Nephron progenitor cell (in vitro differentiated cells): ENCODE measurements around the gene DACT2.

ENCODE experiments used
- DNase-seq: peaks from one replicate; pipeline ENCODE4 v3.0.0; 2021
- H3K27ac Mint-ChIP-seq: 2 replicates; pipeline ENCODE4 v1.8.0; 2021; ENCODE audit warnings: mild to moderate bottlenecking, moderate library complexity, mixed read lengths
- H3K27me3 Mint-ChIP-seq: 2 replicates; pipeline ENCODE4 v1.8.0; 2021; ENCODE audit warnings: mild to moderate bottlenecking, low read depth, mixed read lengths; ENCODE audit not compliant: poor library complexity
- H3K36me3 Mint-ChIP-seq: 2 replicates; pipeline ENCODE4 v1.8.0; 2021; ENCODE audit warnings: low read depth, mixed read lengths
- H3K4me1 Mint-ChIP-seq: 2 replicates; pipeline ENCODE4 v1.8.0; 2021; ENCODE audit warnings: mixed read lengths
- H3K4me3 Mint-ChIP-seq: 2 replicates; pipeline ENCODE4 v1.8.0; 2021; ENCODE audit warnings: mild to moderate bottlenecking, moderate library complexity, mixed read lengths
- H3K9me3 Mint-ChIP-seq: 2 replicates; pipeline ENCODE4 v1.8.0; 2021; ENCODE audit warnings: mild to moderate bottlenecking, moderate library complexity, mixed read lengths
- CTCF ChIP-seq: fragments of 200-600 bp; sonication (generic); IDR thresholded peaks from 2 replicates; pipeline ENCODE4 v1.5.0; 2021; ENCODE audit warnings: antibody characterized with exemption

The DACT2 gene

GRCh38 chr6:168307015-168307694, 12.4 kb downstream of the DACT2 start:
- Mint-ChIP-seq H3K4me1 (peaks cover 84% of the 10 kb centered on the region), H3K9me3 (no peaks in the 10 kb centered on the region), H3K4me3 (no peak overlapping the region), H3K27me3 (peaks cover 7% of the 10 kb centered on the region), H3K27ac (no peak overlapping the region), H3K36me3 (peaks cover 6% of the 10 kb centered on the region)
- DNase-seq, result no peak
- TF ChIP-seq CTCF, result no peak

- no peak for DNase-seq
- H3K36me3 Mint-ChIP-seq, result peaks cover 6% of the 10 kb centered on the region
- H3K27me3 Mint-ChIP-seq, result peaks cover 12% of the 10 kb centered on the region
- no peaks in the 10 kb centered on the region for H3K9me3 Mint-ChIP-seq
- H3K4me1 Mint-ChIP-seq, result peaks cover 84% of the 10 kb centered on the region
- H3K27ac Mint-ChIP-seq, result peak overlapping the region; percentile 63
- no peak overlapping the region for H3K4me3 Mint-ChIP-seq
- TF ChIP-seq CTCF, result no peak
These were observed 13.7 kb downstream of the DACT2 start for GRCh38 chr6:168305863-168306262.

GRCh38 chr6:168305096-168305749, 14.4 kb downstream of the DACT2 start:
- H3K4me3 Mint-ChIP-seq, result no peak overlapping the region
- H3K4me1 Mint-ChIP-seq, result peaks cover 79% of the 10 kb centered on the region
- H3K36me3 Mint-ChIP-seq, result peaks cover 6% of the 10 kb centered on the region
- no peaks in the 10 kb centered on the region for H3K9me3 Mint-ChIP-seq
- no peak overlapping the region for H3K27ac Mint-ChIP-seq
- no peak for DNase-seq
- no peak for TF ChIP-seq CTCF
- H3K27me3 Mint-ChIP-seq, result peaks cover 17% of the 10 kb centered on the region

- Mint-ChIP-seq H3K27me3 (peaks cover 19% of the 10 kb centered on the region), H3K4me1 (peaks cover 79% of the 10 kb centered on the region)
- TF ChIP-seq CTCF, result no peak
These were observed 14.9 kb downstream of the DACT2 start for GRCh38 chr6:168304752-168305015.

GRCh38 chr6:168303982-168304751, 15.4 kb downstream of the DACT2 start:
- Mint-ChIP-seq H3K4me3 (peak overlapping the region; percentile 9), H3K27ac (no peak overlapping the region), H3K9me3 (no peaks in the 10 kb centered on the region), H3K27me3 (peaks cover 24% of the 10 kb centered on the region), H3K4me1 (peaks cover 83% of the 10 kb centered on the region), H3K36me3 (peaks cover 6% of the 10 kb centered on the region)
- TF ChIP-seq CTCF, result no peak
- DNase-seq, result no peak

More at GRCh38 chr6:168304752-168305015, 14.9 kb downstream of the DACT2 start:
- Mint-ChIP-seq H3K36me3 (peaks cover 6% of the 10 kb centered on the region), H3K4me3 (no peak overlapping the region), H3K27ac (no peak overlapping the region), H3K9me3 (no peaks in the 10 kb centered on the region)
- no peak for DNase-seq
